ENCODE measurements around the gene TCAP. TPM values are rescaled to one million over a fixed set of nuclear protein-coding genes. Genes with fewer than 3 reads are reported as not detected.

Gene TCAP
- total RNA-seq, 1 experiment from 2014 or later, result 1.6 TPM

DNA sequence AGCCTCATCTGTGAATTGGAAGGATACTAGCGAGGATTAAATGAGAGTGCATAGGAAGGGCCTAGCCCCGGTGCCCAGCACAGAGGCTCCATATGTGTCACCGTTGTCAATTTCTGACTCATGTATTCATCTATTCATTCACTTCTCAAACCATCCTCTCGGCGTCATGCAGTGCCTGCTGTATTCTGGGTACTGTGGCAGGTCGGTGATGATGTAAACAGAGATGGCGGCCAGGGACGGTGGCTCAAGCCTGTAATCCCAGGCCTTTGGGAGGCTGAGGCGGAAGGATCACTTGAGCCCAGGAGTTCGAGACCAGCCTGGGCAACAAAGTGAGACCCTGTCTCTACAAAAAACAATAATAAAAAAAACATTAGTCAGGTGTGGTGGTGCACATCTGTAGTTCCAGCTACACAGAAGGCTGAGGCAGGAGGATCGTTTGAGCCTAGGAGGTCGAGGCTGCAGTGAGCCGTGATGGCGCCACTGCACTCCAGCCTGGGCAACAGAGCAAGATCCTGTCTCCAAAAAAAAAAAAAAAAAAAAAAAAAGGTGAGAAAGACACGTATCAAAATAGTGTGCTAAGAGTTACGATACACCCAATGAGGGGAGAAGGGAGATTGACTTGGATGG is 42.7 kb upstream of the TCAP start:
- in situ Hi-C loops (cut with HindIII; ENCODE audit: low pct_unique_long_range_greater_than_20kb, low sequenced_read_pairs) (no loop called here), intact Hi-C loops (cut with micrococcal nuclease; ENCODE audit: unreplicated experiment) (loop anchor here (5.0 kb wide), 2 partner anchors 50 to 75 kb away; no protein-coding TSS in a partner anchor)
- no TSS peak for BruUV-seq (replicated peaks)
- Histone ChIP-seq H3K27ac (ENCODE audit: low read length) (no peak overlapping the region), H3K4me3 (ENCODE audit: low read depth in 2 of 2, low read length in 2 of 2) (peak overlapping the region in 1 of 2 experiments; percentile 19; a peak in 1 of 4 replicates), H3K4me1 (ENCODE audit: control insufficient read depth, insufficient read depth, low read length) (peaks cover 4% of the 10 kb centered on the region; the same call in 1 of the 2 replicates), H3K9me3 (ENCODE audit: control insufficient read depth, insufficient read depth, low read depth, low read length) (no peaks in the 10 kb centered on the region), H3K27me3 (ENCODE audit: control insufficient read depth, insufficient read depth, low read length) (no peaks in the 10 kb centered on the region), H3K36me3 (ENCODE audit: control insufficient read depth, insufficient read depth, low read length) (no peaks in the 10 kb centered on the region)
- CTCF ChIA-PET, result interaction anchor here (0.6 to 1.5 kb wide), 10 partner anchors 9 to 127 kb away, joined by 3 to 11 read pairs (median 4); no protein-coding TSS in a partner anchor
- TF ChIP-seq, protein P1, sequence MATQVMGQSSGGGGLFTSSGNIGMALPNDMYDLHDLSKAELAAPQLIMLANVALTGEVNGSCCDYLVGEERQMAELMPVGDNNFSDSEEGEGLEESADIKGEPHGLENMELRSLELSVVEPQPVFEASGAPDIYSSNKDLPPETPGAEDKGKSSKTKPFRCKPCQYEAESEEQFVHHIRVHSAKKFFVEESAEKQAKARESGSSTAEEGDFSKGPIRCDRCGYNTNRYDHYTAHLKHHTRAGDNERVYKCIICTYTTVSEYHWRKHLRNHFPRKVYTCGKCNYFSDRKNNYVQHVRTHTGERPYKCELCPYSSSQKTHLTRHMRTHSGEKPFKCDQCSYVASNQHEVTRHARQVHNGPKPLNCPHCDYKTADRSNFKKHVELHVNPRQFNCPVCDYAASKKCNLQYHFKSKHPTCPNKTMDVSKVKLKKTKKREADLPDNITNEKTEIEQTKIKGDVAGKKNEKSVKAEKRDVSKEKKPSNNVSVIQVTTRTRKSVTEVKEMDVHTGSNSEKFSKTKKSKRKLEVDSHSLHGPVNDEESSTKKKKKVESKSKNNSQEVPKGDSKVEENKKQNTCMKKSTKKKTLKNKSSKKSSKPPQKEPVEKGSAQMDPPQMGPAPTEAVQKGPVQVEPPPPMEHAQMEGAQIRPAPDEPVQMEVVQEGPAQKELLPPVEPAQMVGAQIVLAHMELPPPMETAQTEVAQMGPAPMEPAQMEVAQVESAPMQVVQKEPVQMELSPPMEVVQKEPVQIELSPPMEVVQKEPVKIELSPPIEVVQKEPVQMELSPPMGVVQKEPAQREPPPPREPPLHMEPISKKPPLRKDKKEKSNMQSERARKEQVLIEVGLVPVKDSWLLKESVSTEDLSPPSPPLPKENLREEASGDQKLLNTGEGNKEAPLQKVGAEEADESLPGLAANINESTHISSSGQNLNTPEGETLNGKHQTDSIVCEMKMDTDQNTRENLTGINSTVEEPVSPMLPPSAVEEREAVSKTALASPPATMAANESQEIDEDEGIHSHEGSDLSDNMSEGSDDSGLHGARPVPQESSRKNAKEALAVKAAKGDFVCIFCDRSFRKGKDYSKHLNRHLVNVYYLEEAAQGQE (IDR thresholded peaks at IDR 0.05; ENCODE audit: insufficient read depth in 1 of 2, low read depth in 2 of 2, low read length in 1 of 2), result no peak
- TF ChIP-seq POLR2AphosphoS5 (IDR thresholded peaks at IDR 0.05; ENCODE audit: low read depth, low read length) (no peak), SIN3A (IDR thresholded peaks at IDR 0.05; ENCODE audit: borderline replicate concordance, insufficient read depth, low read depth, low read length) (no peak), TCF7L2 (IDR thresholded peaks at IDR 0.05; ENCODE audit: low read depth, low read length) (no peak)
- TF ChIP-seq, protein P2, sequence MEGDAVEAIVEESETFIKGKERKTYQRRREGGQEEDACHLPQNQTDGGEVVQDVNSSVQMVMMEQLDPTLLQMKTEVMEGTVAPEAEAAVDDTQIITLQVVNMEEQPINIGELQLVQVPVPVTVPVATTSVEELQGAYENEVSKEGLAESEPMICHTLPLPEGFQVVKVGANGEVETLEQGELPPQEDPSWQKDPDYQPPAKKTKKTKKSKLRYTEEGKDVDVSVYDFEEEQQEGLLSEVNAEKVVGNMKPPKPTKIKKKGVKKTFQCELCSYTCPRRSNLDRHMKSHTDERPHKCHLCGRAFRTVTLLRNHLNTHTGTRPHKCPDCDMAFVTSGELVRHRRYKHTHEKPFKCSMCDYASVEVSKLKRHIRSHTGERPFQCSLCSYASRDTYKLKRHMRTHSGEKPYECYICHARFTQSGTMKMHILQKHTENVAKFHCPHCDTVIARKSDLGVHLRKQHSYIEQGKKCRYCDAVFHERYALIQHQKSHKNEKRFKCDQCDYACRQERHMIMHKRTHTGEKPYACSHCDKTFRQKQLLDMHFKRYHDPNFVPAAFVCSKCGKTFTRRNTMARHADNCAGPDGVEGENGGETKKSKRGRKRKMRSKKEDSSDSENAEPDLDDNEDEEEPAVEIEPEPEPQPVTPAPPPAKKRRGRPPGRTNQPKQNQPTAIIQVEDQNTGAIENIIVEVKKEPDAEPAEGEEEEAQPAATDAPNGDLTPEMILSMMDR (IDR thresholded peaks at IDR 0.05), result no peak
- POLR2A ChIA-PET, result no interaction called here
- DNase-seq (ENCODE audit: low read depth, low spot score) (no peak), ATAC-seq (peak; percentile 19)

DNA sequence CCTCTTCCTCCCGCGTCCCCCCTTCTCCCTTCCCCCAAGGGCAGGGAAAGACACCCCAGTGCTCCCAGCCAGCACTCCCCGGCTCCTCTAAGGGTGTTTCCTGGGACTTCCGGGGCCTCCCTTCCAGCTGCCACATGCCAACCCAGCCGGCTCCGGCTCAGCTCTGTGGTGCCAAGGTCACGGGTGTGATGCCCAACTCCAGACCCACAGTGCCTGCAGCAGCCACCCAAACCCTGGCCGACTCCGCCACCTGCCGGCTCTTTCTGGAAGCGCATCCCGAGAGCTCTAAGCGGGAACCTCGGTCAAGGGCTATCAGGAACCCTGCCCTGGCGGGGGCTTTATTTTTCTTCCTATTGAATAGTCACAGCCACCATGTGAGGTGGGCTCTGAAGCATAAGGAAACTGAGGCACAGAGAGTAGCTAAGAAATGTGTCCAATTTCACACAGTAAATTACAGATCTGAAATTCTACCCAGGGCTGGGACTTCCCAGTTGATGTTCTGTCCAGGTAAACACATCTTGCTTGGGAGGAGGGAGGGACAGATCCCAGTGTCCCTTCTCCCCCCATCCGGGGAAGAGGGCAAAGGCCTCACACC is 41.7 kb upstream of the TCAP start:
- no peaks in the 10 kb centered on the region for H3K27me3 ChIP-seq (ENCODE audit: control insufficient read depth, insufficient read depth, low read length)
- in situ Hi-C loops (cut with HindIII; ENCODE audit: low pct_unique_long_range_greater_than_20kb, low sequenced_read_pairs) (no loop called here), intact Hi-C loops (cut with micrococcal nuclease; ENCODE audit: unreplicated experiment) (loop anchor here (5.0 kb wide), 2 partner anchors 49 to 76 kb away; no protein-coding TSS in a partner anchor)
- peak; percentile 32 for DNase-seq (ENCODE audit: low read depth, low spot score)
- no peak overlapping the region for H3K4me3 ChIP-seq (ENCODE audit: low read depth in 2 of 2, low read length in 2 of 2)
- ChIA-PET CTCF (interaction anchor here (0.6 to 1.2 kb wide), 6 partner anchors 8 to 371 kb away, joined by 3 to 8 read pairs (median 5); no protein-coding TSS in a partner anchor), POLR2A (interaction anchor here (1.0 kb wide), 1 partner anchor 161 kb away, joined by 4 read pairs; no protein-coding TSS in a partner anchor)
- ATAC-seq, result peak; percentile 69
- H3K9me3 ChIP-seq (ENCODE audit: control insufficient read depth, insufficient read depth, low read depth, low read length), result no peaks in the 10 kb centered on the region
- no peak overlapping the region for H3K27ac ChIP-seq (ENCODE audit: low read length)
- no TSS peak for BruUV-seq (replicated peaks)
- peaks cover 7% of the 10 kb centered on the region; the same call in 1 of the 2 replicates for H3K4me1 ChIP-seq (ENCODE audit: control insufficient read depth, insufficient read depth, low read length)
- TF ChIP-seq SIN3A (IDR thresholded peaks at IDR 0.05; ENCODE audit: borderline replicate concordance, insufficient read depth, low read depth, low read length) (no peak), TCF7L2 (IDR thresholded peaks at IDR 0.05; ENCODE audit: low read depth, low read length) (no peak)
- TF ChIP-seq, protein P2 (IDR thresholded peaks at IDR 0.05), result peak; percentile 84
- TF ChIP-seq, protein P1 (IDR thresholded peaks at IDR 0.05; ENCODE audit: insufficient read depth in 1 of 2, low read depth in 2 of 2, low read length in 1 of 2), result no peak
- H3K36me3 ChIP-seq (ENCODE audit: control insufficient read depth, insufficient read depth, low read length), result no peaks in the 10 kb centered on the region
